CD4-positive, alpha-beta T cell (primary cell): Measurements from ENCODE around the gene TTLL12. TPM values are rescaled to one million over a fixed set of nuclear protein-coding genes. Genes with fewer than 3 reads are reported as not detected.

Experiments used
- ATAC-seq: fragments of 200-7000 bp; cut with Tn5 transposase; one replicate; pipeline ENCODE4 v1.10.0; 2022; ENCODE audit warnings: mild to moderate bottlenecking; ENCODE audit not compliant: poor library complexity
- CTCF ChIA-PET: fragments of 350-600 bp; sonication (Branson Sonifier 250); formaldehyde crosslinking; loops from one replicate; lab custom pipeline; 2021; ENCODE audit warnings: antibody characterized with exemption, inconsistent platforms; lab: Charles Lee
- POLR2A ChIA-PET: fragments of 350-600 bp; sonication (Branson Sonifier 250); formaldehyde crosslinking; loops from one replicate; lab custom pipeline; 2021; ENCODE audit warnings: antibody characterized with exemption, inconsistent platforms; lab: Charles Lee
- DNase-seq, 14 experiments: peaks; one replicate each; pipeline ENCODE4 v3.0.0-alpha.2; 2013 to 2020; ENCODE audit warnings: mixed read lengths in 2 of 14
- H3K27ac ChIP-seq, 2 donors: one replicate each; pipeline versions ENCODE4 v1.5.1 to v1.7.0; 2013; ENCODE audit warnings: low read length in 2 of 2, low read depth in 1 of 2, mild to moderate bottlenecking in 1 of 2
- H3K27me3 ChIP-seq, 2 experiments: 1 replicate in 1 of 2; 2 replicates in 1 of 2; pipeline versions ENCODE4 v1.6.1 to v1.7.0; 2013; ENCODE audit warnings: low read length in 2 of 2, control low read depth in 1 of 2, mild to moderate bottlenecking in 1 of 2, moderate library complexity in 1 of 2; ENCODE audit not compliant: insufficient read depth in 2 of 2, control insufficient read depth in 1 of 2
- H3K36me3 ChIP-seq: one replicate; pipeline ENCODE4 v1.6.1; 2013; ENCODE audit warnings: low read length, control low read depth; ENCODE audit not compliant: insufficient read depth
- H3K4me1 ChIP-seq: one replicate; pipeline ENCODE4 v1.6.1; 2013; ENCODE audit warnings: low read length, control low read depth; ENCODE audit not compliant: insufficient read depth
- H3K4me3 ChIP-seq: one replicate; pipeline ENCODE4 v1.5.1; 2013; ENCODE audit warnings: mild to moderate bottlenecking, low read length, moderate library complexity
- H3K9me3 ChIP-seq, 2 experiments: 1 replicate in 1 of 2; 2 replicates in 1 of 2; pipeline versions ENCODE4 v1.6.1 to v1.7.0; 2013; ENCODE audit warnings: low read length in 2 of 2, mild to moderate bottlenecking in 2 of 2, control low read depth in 1 of 2, moderate library complexity in 1 of 2; ENCODE audit not compliant: control insufficient read depth in 1 of 2, insufficient read depth in 1 of 2
- H3K27ac Mint-ChIP-seq: one replicate; pipeline ENCODE4 v1.8.0; 2020; ENCODE audit warnings: mixed read lengths
- H3K27me3 Mint-ChIP-seq: one replicate; pipeline ENCODE4 v1.8.0; 2021; ENCODE audit warnings: mixed read lengths
- H3K36me3 Mint-ChIP-seq: one replicate; pipeline ENCODE4 v1.8.0; 2021; ENCODE audit warnings: low read depth, mixed read lengths
- H3K4me1 Mint-ChIP-seq: one replicate; pipeline ENCODE4 v1.8.0; 2021; ENCODE audit warnings: low read depth, mixed read lengths
- H3K4me3 Mint-ChIP-seq: one replicate; pipeline ENCODE4 v1.8.0; 2020; ENCODE audit warnings: mild to moderate bottlenecking, mixed read lengths
- H3K9me3 Mint-ChIP-seq: one replicate; pipeline ENCODE4 v1.8.0; 2020; ENCODE audit warnings: mixed read lengths
- intact Hi-C, 2 experiments: fragments of 100-400 bp; cut with DNase I in 1 of 2; cut with micrococcal nuclease in 1 of 2; formaldehyde crosslinking; loops; one replicate each; pipeline versions ENCODE4 v1.15.1 to v1.9.0; 2023 to 2025; cut with DNase I, micrococcal nuclease
- polyA plus RNA-seq, 2 donors: library from polyadenylated mRNA; unstranded; fragments of 120-200 nt; gene quantifications; one replicate each; pipeline ENCODE4 v1.2.1, GENCODE V29; 2013
- total RNA-seq, 174 experiments: library from RNA in 2 of 174; stranded (reverse) in 2 of 174; gene quantifications; one replicate each; pipeline ENCODE4 v1.2.3 and lab custom pipeline; 2021 to 2026
- TF ChIP-seq, protein P1 (sequence below): fragments of 200-600 bp; IDR thresholded peaks from one replicate; pipeline ENCODE4 v1.8.0; 2022; ENCODE audit warnings: antibody characterized with exemption, mild to moderate bottlenecking

The TTLL12 gene
- total RNA-seq (1 to 10 TPM; 5.0 to 6.6 TPM), total RNA-seq (lab: John Stamatoyannopoulos, UW) (10.4 to 246 (median 40.9) reads per million in 172 experiments)
- polyA plus RNA-seq (2013, experiment 1 of 2), result 18.9 TPM
- 17.6 TPM for polyA plus RNA-seq (2013, experiment 2 of 2)

DNA sequence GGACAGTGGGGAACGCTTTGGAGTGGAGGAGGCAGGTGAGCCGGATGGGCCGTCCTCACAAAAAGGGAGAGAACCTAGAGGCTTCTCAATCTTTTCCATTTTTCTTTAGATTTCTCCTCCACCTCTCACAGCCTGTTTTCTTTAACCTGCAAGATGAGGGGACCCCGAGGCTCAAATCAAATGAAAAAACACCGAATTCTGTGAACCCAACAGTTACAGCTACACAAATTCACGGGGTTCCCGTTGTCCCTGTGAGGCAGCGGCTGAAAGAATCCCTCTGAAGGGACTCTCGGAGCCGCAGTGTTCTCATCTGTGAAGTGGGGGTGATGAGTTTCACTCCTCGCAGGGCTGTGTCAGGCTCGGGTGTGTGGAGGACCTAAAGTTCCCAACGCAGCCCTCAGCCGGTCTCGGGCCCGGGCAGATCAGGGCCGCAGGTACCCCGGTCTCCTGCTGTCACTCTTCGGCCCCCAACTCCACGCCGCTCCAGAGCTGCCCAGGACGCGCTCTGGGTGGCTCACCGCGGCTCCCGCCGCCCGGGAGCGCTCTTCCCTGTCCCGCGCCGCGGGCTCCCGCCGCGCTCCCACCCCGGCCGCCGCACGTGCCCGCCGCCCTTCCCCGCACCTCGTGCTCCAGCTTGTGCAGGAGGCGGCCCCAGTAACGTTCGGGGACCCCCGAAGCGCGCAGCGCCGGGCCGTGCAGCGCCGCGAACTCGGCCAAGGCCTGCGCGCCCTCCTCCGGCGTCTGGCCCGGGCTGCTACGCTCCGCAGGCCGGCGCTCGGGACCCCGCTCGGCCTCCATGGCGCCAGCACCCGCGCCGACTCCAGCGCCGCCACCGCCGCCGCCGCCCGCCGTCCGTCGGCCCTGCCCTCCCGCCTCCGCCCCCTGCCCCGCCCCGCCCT, at the start of gene TTLL12:
Gene TTLL12, minus strand, starts transcription at position 863 of the 899 bp plus-strand sequence. Its CDS starts 65 bp downstream, at position 798.
- peak; percentile 30 to 89 (median 54) for DNase-seq
- Histone ChIP-seq H3K4me3 (peak within 1 kb of the TSS; percentile 60), H3K27me3 (no peaks in the 10 kb centered on the region), H3K36me3 (peaks cover 2% of the 10 kb centered on the region), H3K9me3 (no peaks in the 10 kb centered on the region), H3K27ac (peak within 1 kb of the TSS; percentile 95 to 97), H3K4me1 (peaks cover 28% of the 10 kb centered on the region)
- no peaks in the 10 kb centered on the region for H3K36me3 Mint-ChIP-seq
- intact Hi-C loops, result loop anchor here (1.0 to 5.0 kb wide), 9 partner anchors 34 to 572 kb away; partner anchors contain the start of genes BIK (in 2 of the 2), ARFGAP3 (in 1 of the 2), MCAT (in 1 of the 2) and POLDIP3 (in 1 of the 2)
- H3K4me1 Mint-ChIP-seq, result peaks cover 25% of the 10 kb centered on the region
- H3K4me3 Mint-ChIP-seq, result peak within 1 kb of the TSS; percentile 86
- no peaks in the 10 kb centered on the region for H3K27me3 Mint-ChIP-seq
- peak within 1 kb of the TSS; percentile 99 for H3K27ac Mint-ChIP-seq
- no peaks in the 10 kb centered on the region for H3K9me3 Mint-ChIP-seq
- TF ChIP-seq, protein P1, sequence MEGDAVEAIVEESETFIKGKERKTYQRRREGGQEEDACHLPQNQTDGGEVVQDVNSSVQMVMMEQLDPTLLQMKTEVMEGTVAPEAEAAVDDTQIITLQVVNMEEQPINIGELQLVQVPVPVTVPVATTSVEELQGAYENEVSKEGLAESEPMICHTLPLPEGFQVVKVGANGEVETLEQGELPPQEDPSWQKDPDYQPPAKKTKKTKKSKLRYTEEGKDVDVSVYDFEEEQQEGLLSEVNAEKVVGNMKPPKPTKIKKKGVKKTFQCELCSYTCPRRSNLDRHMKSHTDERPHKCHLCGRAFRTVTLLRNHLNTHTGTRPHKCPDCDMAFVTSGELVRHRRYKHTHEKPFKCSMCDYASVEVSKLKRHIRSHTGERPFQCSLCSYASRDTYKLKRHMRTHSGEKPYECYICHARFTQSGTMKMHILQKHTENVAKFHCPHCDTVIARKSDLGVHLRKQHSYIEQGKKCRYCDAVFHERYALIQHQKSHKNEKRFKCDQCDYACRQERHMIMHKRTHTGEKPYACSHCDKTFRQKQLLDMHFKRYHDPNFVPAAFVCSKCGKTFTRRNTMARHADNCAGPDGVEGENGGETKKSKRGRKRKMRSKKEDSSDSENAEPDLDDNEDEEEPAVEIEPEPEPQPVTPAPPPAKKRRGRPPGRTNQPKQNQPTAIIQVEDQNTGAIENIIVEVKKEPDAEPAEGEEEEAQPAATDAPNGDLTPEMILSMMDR, result no peak
- peak; percentile 42 for ATAC-seq
- POLR2A ChIA-PET, result interaction anchor here (0.6 to 2.6 kb wide), 24 partner anchors 7 to 995 kb away, joined by 3 to 28 read pairs (median 4); partner anchors contain the start of genes BIK, MCAT, PACSIN2 and PARVG
- CTCF ChIA-PET, result interaction anchor here (1.0 to 1.5 kb wide), 7 partner anchors 11 to 160 kb away, joined by 3 to 7 read pairs (median 4); no protein-coding TSS in a partner anchor

GRCh38 chr22:43235445-43236409, 48.8 kb upstream of the TTLL12 start:
- Mint-ChIP-seq H3K4me3 (no peak overlapping the region), H3K9me3 (no peaks in the 10 kb centered on the region), H3K27me3 (peaks cover 6% of the 10 kb centered on the region), H3K27ac (no peak overlapping the region), H3K4me1 (peaks cover 5% of the 10 kb centered on the region), H3K36me3 (no peaks in the 10 kb centered on the region)
- Histone ChIP-seq H3K9me3 (no peaks in the 10 kb centered on the region), H3K36me3 (no peaks in the 10 kb centered on the region), H3K27me3 (no peaks in the 10 kb centered on the region), H3K27ac (no peak overlapping the region), H3K4me3 (no peak overlapping the region), H3K4me1 (peaks cover 6% of the 10 kb centered on the region)
- TF ChIP-seq, protein P1, result no peak
- ATAC-seq (no peak), DNase-seq (no peak)
- intact Hi-C loops, result no loop called here
- CTCF ChIA-PET, result interaction anchor here (1.6 kb wide), 1 partner anchor 111 kb away, joined by 4 read pairs; no protein-coding TSS in a partner anchor
- POLR2A ChIA-PET, result no interaction called here
